Activated naive CD4-positive, alpha-beta T cell treated with Interleukin-2 at 50 U/mL for 16 hours (primary cell): ENCODE measurements around the gene KRT85.
A peak's percentile ranks its signal among the peaks of the same experiment; 100 is the strongest.

Source experiments
- DNase-seq: peaks from one replicate; pipeline ENCODE4 v3.0.0-alpha.2; 2020

Gene KRT85

GRCh38 chr12:52364901-52365489 lies 2.3 kb downstream of the KRT85 start:
- DNase-seq = no peak

- DNase-seq = no peak
These were observed 3.2 kb downstream of the KRT85 start for GRCh38 chr12:52364061-52364460.

GRCh38 chr12:52363111-52363679 lies 4.1 kb downstream of the KRT85 start:
- no peak for DNase-seq

GRCh38 chr12:52362118-52362726 lies 5.1 kb downstream of the KRT85 start:
- DNase-seq = no peak

- DNase-seq = no peak
These were observed 5.7 kb downstream of the KRT85 start for GRCh38 chr12:52361553-52361952.

GRCh38 chr12:52360663-52361271 lies 6.5 kb downstream of the KRT85 start:
- DNase-seq = no peak

GRCh38 chr12:52360106-52360662 lies 7.1 kb downstream of the KRT85 start:
- DNase-seq = no peak

- DNase-seq = no peak
These were observed 7.6 kb downstream of the KRT85 start for GRCh38 chr12:52359621-52360061.

GRCh38 chr12:52358575-52359350 lies 8.5 kb downstream of the KRT85 start:
- no peak for DNase-seq

GRCh38 chr12:52356762-52357580 lies 10.3 kb downstream of the KRT85 start:
- DNase-seq = no peak

GRCh38 chr12:52356031-52356761 lies 11.1 kb downstream of the KRT85 start:
- DNase-seq = no peak

- no peak for DNase-seq
These were observed 12.1 kb downstream of the KRT85 start for GRCh38 chr12:52355176-52355575.

- no peak for DNase-seq
These were observed 13.1 kb downstream of the KRT85 start for GRCh38 chr12:52354200-52354599.

- DNase-seq = no peak
These were observed 13.5 kb downstream of the KRT85 start for GRCh38 chr12:52353766-52354165.

- no peak for DNase-seq
These were observed 14.3 kb downstream of the KRT85 start for GRCh38 chr12:52352951-52353350.

GRCh38 chr12:52351196-52352059 lies 15.9 kb downstream of the KRT85 start:
- peak; percentile 52 for DNase-seq

- DNase-seq = no peak
These were observed 16.5 kb downstream of the KRT85 start for GRCh38 chr12:52350786-52351185.

GRCh38 chr12:52350021-52350620 lies 17.2 kb downstream of the KRT85 start:
- DNase-seq = no peak

- DNase-seq = no peak
These were observed 18.1 kb downstream of the KRT85 start for GRCh38 chr12:52349196-52349595.
